BLaER1 (cell line): ENCODE measurements around the gene PRR30.

Experiments used
- H3K27ac ChIP-seq: shearing (Covaris generic); formaldehyde crosslinking; 2 replicates; pipeline ENCODE4 v1.8.1; 2022
- H3K27me3 ChIP-seq: shearing (Covaris generic); formaldehyde crosslinking; 2 replicates; pipeline ENCODE4 v1.8.1; 2022
- H3K36me3 ChIP-seq: shearing (Covaris generic); formaldehyde crosslinking; 2 replicates; pipeline ENCODE4 v1.8.1; 2022
- H3K4me1 ChIP-seq: shearing (Covaris generic); formaldehyde crosslinking; 2 replicates; pipeline ENCODE4 v1.8.1; 2022
- H3K4me2 ChIP-seq: shearing (Covaris generic); formaldehyde crosslinking; 2 replicates; pipeline ENCODE4 v1.8.1; 2022
- H3K4me3 ChIP-seq: shearing (Covaris generic); formaldehyde crosslinking; 2 replicates; pipeline ENCODE4 v1.8.1; 2022
- H3K9ac ChIP-seq: shearing (Covaris generic); formaldehyde crosslinking; 2 replicates; pipeline ENCODE4 v1.8.1; 2022
- H3K9me3 ChIP-seq: shearing (Covaris generic); formaldehyde crosslinking; 2 replicates; pipeline ENCODE4 v1.8.1; 2022
- H4K20me1 ChIP-seq: shearing (Covaris generic); formaldehyde crosslinking; 2 replicates; pipeline ENCODE4 v1.8.1; 2022
- Cebpa-rat ChIP-seq: shearing (Covaris generic); IDR thresholded peaks from 2 replicates; pipeline ENCODE4 v1.8.1; 2022

Gene PRR30

GRCh38 chr2:27175330-27175729 lies 36.1 kb upstream of the PRR30 start:
- Histone ChIP-seq H3K9ac (no peak overlapping the region), H3K27me3 (no peaks in the 10 kb centered on the region), H3K9me3 (no peaks in the 10 kb centered on the region), H3K4me2 (no peak overlapping the region), H3K27ac (no peak overlapping the region), H3K4me1 (peaks cover 6% of the 10 kb centered on the region; the same call in 1 of the 2 replicates), H3K4me3 (no peak overlapping the region), H3K36me3 (no peaks in the 10 kb centered on the region), H4K20me1 (no peaks in the 10 kb centered on the region)
- no peak for TF ChIP-seq Cebpa-rat

GRCh38 chr2:27174638-27175037 lies 35.4 kb upstream of the PRR30 start:
- H3K9ac ChIP-seq: no peak overlapping the region
- no peak for TF ChIP-seq Cebpa-rat
- peaks cover 10% of the 10 kb centered on the region; the same call in 1 of the 2 replicates for H3K4me1 ChIP-seq
- H3K9me3 ChIP-seq: no peaks in the 10 kb centered on the region
- H3K27ac ChIP-seq: no peak overlapping the region
- no peaks in the 10 kb centered on the region for H4K20me1 ChIP-seq
- no peaks in the 10 kb centered on the region for H3K27me3 ChIP-seq
- H3K4me2 ChIP-seq: no peak overlapping the region
- H3K4me3 ChIP-seq: no peak overlapping the region
- H3K36me3 ChIP-seq: no peaks in the 10 kb centered on the region

- no peaks in the 10 kb centered on the region for H4K20me1 ChIP-seq
- no peak overlapping the region for H3K27ac ChIP-seq
- no peaks in the 10 kb centered on the region for H3K36me3 ChIP-seq
- TF ChIP-seq Cebpa-rat: no peak
- H3K4me3 ChIP-seq: no peak overlapping the region
- H3K4me1 ChIP-seq: peaks cover 10% of the 10 kb centered on the region; the same call in 1 of the 2 replicates
- H3K4me2 ChIP-seq: no peak overlapping the region
- no peaks in the 10 kb centered on the region for H3K9me3 ChIP-seq
- no peak overlapping the region for H3K9ac ChIP-seq
- no peaks in the 10 kb centered on the region for H3K27me3 ChIP-seq
These were observed 32.2 kb upstream of the PRR30 start for GRCh38 chr2:27171351-27171848.

- Histone ChIP-seq H3K27ac (no peak overlapping the region), H3K4me3 (no peak overlapping the region), H3K27me3 (no peaks in the 10 kb centered on the region), H3K4me2 (peak overlapping the region; percentile 69), H3K4me1 (peaks cover 10% of the 10 kb centered on the region; the same call in 1 of the 2 replicates), H3K36me3 (no peaks in the 10 kb centered on the region), H3K9ac (no peak overlapping the region), H4K20me1 (no peaks in the 10 kb centered on the region), H3K9me3 (no peaks in the 10 kb centered on the region)
- TF ChIP-seq Cebpa-rat: no peak
These were observed 31.5 kb upstream of the PRR30 start for GRCh38 chr2:27170581-27171337.

GRCh38 chr2:27164960-27165763 lies 26.0 kb upstream of the PRR30 start:
- no peak overlapping the region for H3K27ac ChIP-seq
- no peak overlapping the region for H3K4me2 ChIP-seq
- H3K4me3 ChIP-seq: no peak overlapping the region
- H3K36me3 ChIP-seq: no peaks in the 10 kb centered on the region
- no peaks in the 10 kb centered on the region for H4K20me1 ChIP-seq
- H3K9ac ChIP-seq: no peak overlapping the region
- H3K4me1 ChIP-seq: peaks cover 3% of the 10 kb centered on the region; the same call in 1 of the 2 replicates
- no peak for TF ChIP-seq Cebpa-rat
- H3K27me3 ChIP-seq: no peaks in the 10 kb centered on the region
- H3K9me3 ChIP-seq: 0 out of 2 replicates have a peak, but pooled peaks cover 5% of the 10 kb centered on the region

GRCh38 chr2:27162151-27163121 lies 23.2 kb upstream of the PRR30 start:
- Histone ChIP-seq H3K9ac (no peak overlapping the region), H3K4me1 (no peaks in the 10 kb centered on the region), H3K27ac (no peak overlapping the region), H3K4me3 (no peak overlapping the region), H3K36me3 (no peaks in the 10 kb centered on the region), H3K4me2 (no peak overlapping the region), H4K20me1 (no peaks in the 10 kb centered on the region), H3K27me3 (no peaks in the 10 kb centered on the region), H3K9me3 (0 out of 2 replicates have a peak, but pooled peaks cover 5% of the 10 kb centered on the region)
- no peak for TF ChIP-seq Cebpa-rat

- Histone ChIP-seq H3K27me3 (no peaks in the 10 kb centered on the region), H3K27ac (no peak overlapping the region), H3K4me3 (no peak overlapping the region), H4K20me1 (no peaks in the 10 kb centered on the region), H3K4me1 (no peaks in the 10 kb centered on the region), H3K9ac (no peak overlapping the region), H3K36me3 (no peaks in the 10 kb centered on the region), H3K4me2 (no peak overlapping the region), H3K9me3 (no peaks in the 10 kb centered on the region)
- no peak for TF ChIP-seq Cebpa-rat
These were observed 21.0 kb upstream of the PRR30 start for GRCh38 chr2:27160191-27160590.

GRCh38 chr2:27159271-27159670 lies 20.1 kb upstream of the PRR30 start:
- no peak overlapping the region for H3K4me3 ChIP-seq
- H3K27ac ChIP-seq: no peak overlapping the region
- no peaks in the 10 kb centered on the region for H3K9me3 ChIP-seq
- H3K36me3 ChIP-seq: no peaks in the 10 kb centered on the region
- H3K4me1 ChIP-seq: no peaks in the 10 kb centered on the region
- TF ChIP-seq Cebpa-rat: no peak
- H3K27me3 ChIP-seq: no peaks in the 10 kb centered on the region
- H4K20me1 ChIP-seq: no peaks in the 10 kb centered on the region
- no peak overlapping the region for H3K9ac ChIP-seq
- H3K4me2 ChIP-seq: no peak overlapping the region

GRCh38 chr2:27158468-27158867 lies 19.3 kb upstream of the PRR30 start:
- Histone ChIP-seq H4K20me1 (no peaks in the 10 kb centered on the region), H3K9ac (no peak overlapping the region), H3K4me1 (no peaks in the 10 kb centered on the region), H3K27me3 (no peaks in the 10 kb centered on the region), H3K27ac (no peak overlapping the region), H3K36me3 (no peaks in the 10 kb centered on the region), H3K4me3 (no peak overlapping the region), H3K4me2 (no peak overlapping the region), H3K9me3 (no peaks in the 10 kb centered on the region)
- no peak for TF ChIP-seq Cebpa-rat
